CD14-positive monocyte (primary cell): ENCODE results near the gene DNAJA2. TPM values are rescaled to one million over a fixed set of nuclear protein-coding genes. Genes with fewer than 3 reads are reported as not detected.

Source experiments
- DNase-seq, 3 donors: peaks; one replicate each; pipeline ENCODE4 v3.0.0-alpha.2; 2011 to 2022
- H2AFZ ChIP-seq: 2 replicates; pipeline ENCODE4 v1.6.0; 2012; ENCODE audit warnings: mild to moderate bottlenecking, low read depth, low read length, inconsistent platforms; ENCODE audit not compliant: insufficient read depth, poor library complexity, severe bottlenecking
- H3K27ac ChIP-seq, 2 donors: 1 replicate in 1 of 2; 2 replicates in 1 of 2; pipeline ENCODE4 v1.5.1; 2012 to 2013; ENCODE audit warnings: low read length in 2 of 2, control low read depth in 1 of 2, inconsistent platforms in 1 of 2, low read depth in 1 of 2, mild to moderate bottlenecking in 1 of 2
- H3K27me3 ChIP-seq, 2 donors: one replicate each; pipeline versions ENCODE4 v1.6.0 to v1.6.1; 2011 to 2013; ENCODE audit warnings: low read length in 2 of 2; ENCODE audit not compliant: control insufficient read depth in 2 of 2, insufficient read depth in 2 of 2
- H3K36me3 ChIP-seq, 2 donors: replicated peaks in 1 of 2; 1 replicate in 1 of 2; 2 replicates in 1 of 2; pipeline versions ENCODE4 v1.5.1 to v1.6.1; 2012 to 2013; ENCODE audit warnings: low read length in 2 of 2, control low read depth in 1 of 2, inconsistent platforms in 1 of 2, mild to moderate bottlenecking in 1 of 2; ENCODE audit not compliant: insufficient read depth in 2 of 2, control insufficient read depth in 1 of 2
- H3K4me1 ChIP-seq, 2 donors: 1 replicate in 1 of 2; 2 replicates in 1 of 2; pipeline versions ENCODE4 v1.5.1 to v1.6.1; 2012 to 2013; ENCODE audit warnings: low read length in 2 of 2, control low read depth in 1 of 2, inconsistent platforms in 1 of 2, mild to moderate bottlenecking in 1 of 2, moderate library complexity in 1 of 2; ENCODE audit not compliant: insufficient read depth in 2 of 2, control insufficient read depth in 1 of 2
- H3K4me2 ChIP-seq: replicated peaks from 2 replicates; pipeline ENCODE3; 2012; ENCODE audit warnings: low read length, moderate library complexity, mild to moderate bottlenecking; ENCODE audit not compliant: poor library complexity, severe bottlenecking; ENCODE audit errors: extremely low read depth
- H3K4me3 ChIP-seq, 3 experiments: fragments of 200-600 bp in 1 of 3; sonication (generic) in 1 of 3; replicated peaks in 1 of 3; 1 replicate in 2 of 3; 2 replicates in 1 of 3; pipeline ENCODE4 v1.5.1; 2011 to 2013; ENCODE audit warnings: low read length in 3 of 3, mild to moderate bottlenecking in 3 of 3, control low read depth in 2 of 3, low read depth in 2 of 3, inconsistent platforms in 1 of 3, moderate library complexity in 1 of 3
- H3K79me2 ChIP-seq: 2 replicates; pipeline ENCODE4 v1.6.0; 2012; ENCODE audit warnings: mild to moderate bottlenecking, control low read depth, inconsistent platforms, low read length, moderate library complexity; ENCODE audit not compliant: insufficient read depth
- H3K9ac ChIP-seq: 2 replicates; pipeline ENCODE4 v1.6.0; 2017; ENCODE audit warnings: low read length, mild to moderate bottlenecking; ENCODE audit not compliant: insufficient read depth, poor library complexity, severe bottlenecking
- H3K9me3 ChIP-seq, 2 donors: replicated peaks in 1 of 2; 1 replicate in 1 of 2; 2 replicates in 1 of 2; pipeline versions ENCODE4 v1.5.1 to v1.6.1; 2012 to 2013; ENCODE audit warnings: low read length in 2 of 2, control low read depth in 1 of 2; ENCODE audit not compliant: control insufficient read depth in 1 of 2, insufficient read depth in 1 of 2
- H4K20me1 ChIP-seq: 2 replicates; pipeline ENCODE4 v1.6.0; 2012; ENCODE audit warnings: mild to moderate bottlenecking, low read length, control low read depth, moderate library complexity; ENCODE audit not compliant: insufficient read depth
- H3K27ac Mint-ChIP-seq, 7 donors: one replicate each; pipeline ENCODE4 v1.8.0; 2020; ENCODE audit warnings: mild to moderate bottlenecking in 7 of 7, mixed read lengths in 7 of 7, moderate library complexity in 6 of 7, inconsistent platforms in 2 of 7
- H3K27me3 Mint-ChIP-seq, 3 donors: one replicate each; pipeline ENCODE4 v1.8.0; 2021 to 2022; ENCODE audit warnings: low read depth in 3 of 3, mild to moderate bottlenecking in 3 of 3, mixed read lengths in 3 of 3, moderate library complexity in 3 of 3, inconsistent platforms in 1 of 3
- H3K36me3 Mint-ChIP-seq, 2 donors: one replicate each; pipeline ENCODE4 v1.8.0; 2020; ENCODE audit warnings: mixed read lengths in 2 of 2, inconsistent platforms in 1 of 2, mild to moderate bottlenecking in 1 of 2
- H3K4me1 Mint-ChIP-seq: one replicate; pipeline ENCODE4 v1.8.0; 2020; ENCODE audit warnings: mild to moderate bottlenecking, mixed read lengths
- H3K4me3 Mint-ChIP-seq, 2 donors: one replicate each; pipeline ENCODE4 v1.8.0; 2020; ENCODE audit warnings: mild to moderate bottlenecking in 2 of 2, mixed read lengths in 2 of 2, moderate library complexity in 1 of 2
- H3K9me3 Mint-ChIP-seq, 7 donors: one replicate each; pipeline ENCODE4 v1.8.0; 2020 to 2022; ENCODE audit warnings: mixed read lengths in 7 of 7, mild to moderate bottlenecking in 6 of 7, moderate library complexity in 6 of 7, inconsistent platforms in 2 of 7
- WGBS: methylation state at CpG from one replicate; pipeline ENCODE4 v1.1.5; 2013; ENCODE audit warnings: missing lambda C conversion rate; ENCODE audit not compliant: insufficient coverage; 5-methylcytosine and 5-hydroxymethylcytosine counted together
- intact Hi-C, 2 donors: fragments of 100-400 bp; cut with micrococcal nuclease; formaldehyde crosslinking; loops; one replicate each; pipeline versions ENCODE4 v1.15.0 to v1.15.1; 2023
- polyA plus RNA-seq, 3 donors: library from polyadenylated mRNA; depleted of rRNA in 1 of 3; unstranded in 2 of 3; stranded (reverse) in 1 of 3; fragments of 300-500 nt in 2 of 3; fragments of >200 nt in 1 of 3; fragmentation: Illumina TruSeq in 2 of 3; gene quantifications; 1 replicate in 2 of 3; 2 replicates in 1 of 3; pipeline ENCODE4 v1.2.3, GENCODE V29; 2012 to 2021
- TF ChIP-seq, protein P1 (sequence below): fragments of 200-600 bp; IDR thresholded peaks from one replicate; pipeline ENCODE4 v1.8.0; 2022; ENCODE audit warnings: antibody characterized with exemption, mild to moderate bottlenecking

DNAJA2 gene
- polyA plus RNA-seq, 3 donors = 14.4 to 63.4 (median 62.9) TPM

DNA sequence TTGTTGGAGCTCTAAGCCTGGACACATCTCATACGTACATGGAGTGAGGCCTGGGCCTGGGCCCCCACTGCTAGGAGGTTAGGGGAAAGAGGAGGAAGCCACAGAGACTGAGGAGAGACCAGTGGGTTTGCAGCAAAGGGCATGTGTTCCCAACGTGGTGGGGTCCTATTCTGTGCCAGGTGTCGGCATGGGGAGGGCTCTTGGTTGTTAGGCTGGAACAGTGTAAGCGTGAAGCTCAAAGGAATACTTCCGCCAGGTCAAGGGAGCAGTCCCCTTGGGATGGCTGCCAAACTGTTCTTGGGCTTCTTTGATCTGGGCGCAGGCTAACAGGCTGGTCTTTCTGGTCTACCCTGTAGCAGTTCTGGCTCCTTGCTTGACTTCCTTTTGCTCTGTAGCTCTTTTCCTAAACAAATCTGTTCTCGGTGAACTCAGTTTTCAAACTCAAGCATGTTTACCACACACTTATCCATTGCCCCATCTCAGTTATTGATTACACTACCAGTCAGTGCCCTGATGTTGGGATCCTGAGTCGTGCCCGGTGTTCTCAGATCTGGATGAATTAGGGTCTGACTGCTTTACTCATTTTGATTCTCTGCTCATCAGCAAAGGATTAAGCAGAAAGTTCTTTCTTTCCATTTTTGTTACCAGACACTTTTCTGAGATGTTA, 52.9 kb downstream of the DNAJA2 start:
- TF ChIP-seq, protein P1, sequence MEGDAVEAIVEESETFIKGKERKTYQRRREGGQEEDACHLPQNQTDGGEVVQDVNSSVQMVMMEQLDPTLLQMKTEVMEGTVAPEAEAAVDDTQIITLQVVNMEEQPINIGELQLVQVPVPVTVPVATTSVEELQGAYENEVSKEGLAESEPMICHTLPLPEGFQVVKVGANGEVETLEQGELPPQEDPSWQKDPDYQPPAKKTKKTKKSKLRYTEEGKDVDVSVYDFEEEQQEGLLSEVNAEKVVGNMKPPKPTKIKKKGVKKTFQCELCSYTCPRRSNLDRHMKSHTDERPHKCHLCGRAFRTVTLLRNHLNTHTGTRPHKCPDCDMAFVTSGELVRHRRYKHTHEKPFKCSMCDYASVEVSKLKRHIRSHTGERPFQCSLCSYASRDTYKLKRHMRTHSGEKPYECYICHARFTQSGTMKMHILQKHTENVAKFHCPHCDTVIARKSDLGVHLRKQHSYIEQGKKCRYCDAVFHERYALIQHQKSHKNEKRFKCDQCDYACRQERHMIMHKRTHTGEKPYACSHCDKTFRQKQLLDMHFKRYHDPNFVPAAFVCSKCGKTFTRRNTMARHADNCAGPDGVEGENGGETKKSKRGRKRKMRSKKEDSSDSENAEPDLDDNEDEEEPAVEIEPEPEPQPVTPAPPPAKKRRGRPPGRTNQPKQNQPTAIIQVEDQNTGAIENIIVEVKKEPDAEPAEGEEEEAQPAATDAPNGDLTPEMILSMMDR = no peak
- 94% methylated on average over 7 of the region's 9 CpGs for WGBS
- no peak overlapping the region for H3K4me3 Mint-ChIP-seq
- H3K9ac ChIP-seq = no peak overlapping the region
- H3K4me2 ChIP-seq = no peak overlapping the region
- peak overlapping the region in 2 of 7 donors; percentile 29 to 43 for H3K27ac Mint-ChIP-seq
- peaks cover 41% of the 10 kb centered on the region for H3K4me1 Mint-ChIP-seq
- intact Hi-C loops = no loop called here
- no peaks in the 10 kb centered on the region for H3K27me3 ChIP-seq
- peaks cover 23 to 45% of the 10 kb centered on the region in 2 donors for H3K36me3 Mint-ChIP-seq
- no peak overlapping the region for H3K27ac ChIP-seq
- H3K79me2 ChIP-seq = no peaks in the 10 kb centered on the region
- no peak for DNase-seq
- no peaks in the 10 kb centered on the region for H3K9me3 ChIP-seq
- H3K9me3 Mint-ChIP-seq = no peaks in the 10 kb centered on the region
- H3K36me3 ChIP-seq = peaks cover 8 to 30% of the 10 kb centered on the region in 2 donors
- no peaks in the 10 kb centered on the region for H4K20me1 ChIP-seq
- peaks cover 29 to 30% of the 10 kb centered on the region in 2 donors for H3K4me1 ChIP-seq
- no peak overlapping the region for H3K4me3 ChIP-seq
- H2AFZ ChIP-seq = no peak overlapping the region
- peaks cover 0 to 1% (median 0%) of the 10 kb centered on the region in 3 donors for H3K27me3 Mint-ChIP-seq

DNA sequence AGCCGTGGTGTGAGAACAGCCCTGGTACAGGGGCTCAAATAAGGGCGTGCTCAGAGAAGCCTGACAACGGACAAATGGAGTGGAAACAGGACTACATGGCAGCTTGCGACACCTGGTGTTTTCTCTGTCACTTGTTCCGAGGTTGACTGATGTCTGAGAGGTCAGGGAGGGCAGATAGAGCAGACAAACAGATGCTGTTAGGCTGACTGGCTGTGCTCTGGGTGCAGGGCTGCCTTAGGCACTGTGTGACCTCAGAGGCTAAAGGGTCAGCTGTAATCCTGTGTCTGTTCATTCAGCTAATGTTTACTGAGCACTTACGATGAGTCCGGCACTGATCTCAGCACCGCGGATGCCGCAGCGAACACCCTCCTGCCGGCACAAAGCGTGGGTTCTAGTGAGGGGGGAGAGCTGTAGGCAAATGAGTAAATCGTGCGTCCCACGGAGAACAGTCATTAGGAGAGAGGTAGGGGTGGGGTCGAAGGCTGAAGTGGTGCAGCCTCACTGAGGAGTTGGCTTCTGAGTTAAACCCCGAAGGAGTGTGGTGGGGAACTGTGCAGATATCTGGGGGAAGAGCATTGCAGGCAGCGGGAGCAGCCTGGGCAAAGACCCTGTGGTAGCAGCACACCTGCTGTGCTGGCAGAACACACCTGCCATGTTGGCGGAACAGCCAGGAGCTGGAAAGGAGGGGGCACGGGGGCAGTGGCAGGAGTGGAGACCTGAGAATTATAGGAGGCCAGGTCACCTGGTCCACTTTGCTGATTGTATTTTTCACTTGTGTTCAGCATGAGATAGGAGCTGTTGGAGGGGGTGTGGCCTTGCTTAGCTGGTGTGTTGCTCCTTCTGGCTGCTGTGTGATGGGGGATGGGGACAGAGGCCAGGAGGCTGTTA, 54.3 kb downstream of the DNAJA2 start:
- peak overlapping the region in 1 of 2 donors; percentile 43 for H3K27ac ChIP-seq

More for the DNA sequence above, 54.3 kb downstream of the DNAJA2 start:
- no peaks in the 10 kb centered on the region for H3K27me3 ChIP-seq
- TF ChIP-seq, protein P1 = no peak
- H3K4me3 ChIP-seq = no peak overlapping the region
- H3K9me3 ChIP-seq = no peaks in the 10 kb centered on the region
- Mint-ChIP-seq H3K27ac (peak overlapping the region in 3 of 7 donors; percentile 5 to 40 (median 10)), H3K27me3 (peaks cover 0 to 1% (median 0%) of the 10 kb centered on the region in 3 donors), H3K4me3 (peak overlapping the region in 1 of 2 donors; percentile 32), H3K36me3 (peaks cover 23 to 45% of the 10 kb centered on the region in 2 donors), H3K9me3 (no peaks in the 10 kb centered on the region), H3K4me1 (peaks cover 41% of the 10 kb centered on the region)
- intact Hi-C loops = no loop called here
- no peak overlapping the region for H2AFZ ChIP-seq
- 93% methylated on average over 13 of the region's 21 CpGs for WGBS
- H3K36me3 ChIP-seq = peaks cover 5 to 30% of the 10 kb centered on the region in 2 donors
- H3K79me2 ChIP-seq = no peaks in the 10 kb centered on the region
- H3K4me1 ChIP-seq = peaks cover 29 to 30% of the 10 kb centered on the region in 2 donors
- H3K4me2 ChIP-seq = no peak overlapping the region
- no peak for DNase-seq
- no peak overlapping the region for H3K9ac ChIP-seq
- no peaks in the 10 kb centered on the region for H4K20me1 ChIP-seq
